BJ (cell line): ENCODE results near the gene TRIM71. TPM values are rescaled to one million over a fixed set of nuclear protein-coding genes. Genes with fewer than 3 reads are reported as not detected.

Experiments
- CTCF ChIA-PET: fragments of 350-600 bp; formaldehyde crosslinking; extraction: SDS; loops from one replicate; lab custom pipeline; 2021; ENCODE audit warnings: antibody characterized with exemption, inconsistent platforms; lab: Yijun Ruan, JAX
- POLR2A ChIA-PET: fragments of 300-600 bp; sonication (Branson Sonifier 250); formaldehyde crosslinking; extraction: SDS; loops from one replicate; lab custom pipeline; 2021; ENCODE audit warnings: antibody characterized with exemption; lab: Charles Lee
- DNase-seq: peaks from one replicate; pipeline ENCODE4 v3.0.0-alpha.2; 2011; ENCODE audit warnings: low read depth
- H3K27me3 ChIP-seq: 2 replicates; pipeline ENCODE4 v1.6.0; 2011; ENCODE audit warnings: low read length; ENCODE audit not compliant: control insufficient read depth, insufficient read depth
- H3K36me3 ChIP-seq: 2 replicates; pipeline ENCODE4 v1.5.1; 2011; ENCODE audit warnings: low read length; ENCODE audit not compliant: control insufficient read depth, insufficient read depth
- H3K4me3 ChIP-seq: 2 replicates; pipeline ENCODE4 v1.5.1; 2011; ENCODE audit warnings: low read depth, mild to moderate bottlenecking, control low read depth, low read length
- polyA plus RNA-seq: library from polyadenylated mRNA; depleted of rRNA; stranded (reverse); fragments of >200 nt; gene quantifications from 2 replicates; pipeline ENCODE4 v1.2.3, GENCODE V29; 2011
- TF ChIP-seq, protein P1 (sequence below): IDR thresholded peaks from 2 replicates; pipeline ENCODE4 v1.5.1; 2011; ENCODE audit warnings: low read depth, mild to moderate bottlenecking, control low read depth, inconsistent platforms, low read length, moderate library complexity; ENCODE audit not compliant: insufficient read depth

Gene TRIM71
- polyA plus RNA-seq, 1 experiment, result not detected

DNA sequence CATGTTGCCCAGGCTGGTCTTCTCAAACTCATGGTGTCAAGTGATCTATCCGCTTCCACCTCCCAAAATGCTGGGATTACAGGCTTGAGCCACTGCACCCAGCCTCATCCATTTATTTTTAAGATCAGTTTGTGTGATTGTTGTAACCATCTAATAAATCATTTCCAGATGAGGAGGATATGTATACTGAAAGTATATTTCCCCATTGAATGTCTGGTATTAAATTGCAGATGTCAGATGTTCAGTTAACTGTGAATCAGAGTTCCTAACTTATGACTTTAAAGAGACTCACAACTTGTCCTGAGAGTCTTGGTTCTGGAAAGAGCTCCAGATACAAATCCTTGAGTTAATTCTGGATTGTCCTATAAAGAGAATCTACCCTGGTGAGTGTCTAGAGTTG is 62.4 kb downstream of the TRIM71 start:
- CTCF ChIA-PET, result interaction anchor here (0.6 to 1.5 kb wide), 3 partner anchors 27 to 196 kb away, joined by 3 to 4 read pairs (median 4); no protein-coding TSS in a partner anchor
- Histone ChIP-seq H3K36me3 (no peaks in the 10 kb centered on the region), H3K27me3 (no peaks in the 10 kb centered on the region), H3K4me3 (no peak overlapping the region)
- TF ChIP-seq, protein P1, sequence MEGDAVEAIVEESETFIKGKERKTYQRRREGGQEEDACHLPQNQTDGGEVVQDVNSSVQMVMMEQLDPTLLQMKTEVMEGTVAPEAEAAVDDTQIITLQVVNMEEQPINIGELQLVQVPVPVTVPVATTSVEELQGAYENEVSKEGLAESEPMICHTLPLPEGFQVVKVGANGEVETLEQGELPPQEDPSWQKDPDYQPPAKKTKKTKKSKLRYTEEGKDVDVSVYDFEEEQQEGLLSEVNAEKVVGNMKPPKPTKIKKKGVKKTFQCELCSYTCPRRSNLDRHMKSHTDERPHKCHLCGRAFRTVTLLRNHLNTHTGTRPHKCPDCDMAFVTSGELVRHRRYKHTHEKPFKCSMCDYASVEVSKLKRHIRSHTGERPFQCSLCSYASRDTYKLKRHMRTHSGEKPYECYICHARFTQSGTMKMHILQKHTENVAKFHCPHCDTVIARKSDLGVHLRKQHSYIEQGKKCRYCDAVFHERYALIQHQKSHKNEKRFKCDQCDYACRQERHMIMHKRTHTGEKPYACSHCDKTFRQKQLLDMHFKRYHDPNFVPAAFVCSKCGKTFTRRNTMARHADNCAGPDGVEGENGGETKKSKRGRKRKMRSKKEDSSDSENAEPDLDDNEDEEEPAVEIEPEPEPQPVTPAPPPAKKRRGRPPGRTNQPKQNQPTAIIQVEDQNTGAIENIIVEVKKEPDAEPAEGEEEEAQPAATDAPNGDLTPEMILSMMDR, result no peak
- POLR2A ChIA-PET, result no interaction called here
- DNase-seq, result peak; percentile 12

- no peak for DNase-seq
- ChIA-PET CTCF (no interaction called here), POLR2A (no interaction called here)
- H3K27me3 ChIP-seq, result no peaks in the 10 kb centered on the region; the same call in 1 of the 2 replicates
- no peaks in the 10 kb centered on the region for H3K36me3 ChIP-seq
- TF ChIP-seq, protein P1, result no peak
- no peak overlapping the region for H3K4me3 ChIP-seq
Observed at GRCh38 chr3:32881624-32882023, 63.8 kb downstream of the TRIM71 start.

DNA sequence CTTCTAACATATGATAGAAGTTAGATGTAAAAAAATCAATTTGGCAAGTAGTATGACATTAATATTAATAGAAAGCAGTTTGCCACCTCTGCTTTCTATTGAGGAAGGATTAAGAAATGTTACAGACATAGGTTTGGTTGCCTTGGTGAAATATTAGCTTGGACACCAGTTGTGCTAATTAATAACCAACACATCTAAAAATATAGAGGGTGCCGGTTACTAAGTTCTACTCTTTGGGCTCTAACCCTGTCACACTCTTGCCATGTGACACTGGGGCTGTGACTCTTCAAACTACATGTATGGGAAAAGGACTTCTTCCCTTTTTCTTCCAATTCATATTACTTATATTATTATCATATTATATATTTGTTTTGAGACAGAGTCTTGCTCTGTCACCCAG is 64.4 kb downstream of the TRIM71 start:
- DNase-seq, result no peak
- Histone ChIP-seq H3K27me3 (no peaks in the 10 kb centered on the region; the same call in 1 of the 2 replicates), H3K36me3 (no peaks in the 10 kb centered on the region), H3K4me3 (no peak overlapping the region)
- TF ChIP-seq, protein P1, result no peak
- ChIA-PET POLR2A (no interaction called here), CTCF (no interaction called here)

- Histone ChIP-seq H3K36me3 (no peaks in the 10 kb centered on the region), H3K4me3 (no peak overlapping the region), H3K27me3 (no peaks in the 10 kb centered on the region; the same call in 1 of the 2 replicates)
- DNase-seq, result no peak
- ChIA-PET POLR2A (no interaction called here), CTCF (no interaction called here)
- TF ChIP-seq, protein P1, result no peak
Observed at GRCh38 chr3:32882603-32883025, 64.8 kb downstream of the TRIM71 start.

- H3K4me3 ChIP-seq, result no peak overlapping the region
- TF ChIP-seq, protein P1, result no peak
- no peak for DNase-seq
- CTCF ChIA-PET, result interaction anchor here (0.6 to 1.2 kb wide), 2 partner anchors 10 to 11 kb away, joined by 4 read pairs; no protein-coding TSS in a partner anchor
- POLR2A ChIA-PET, result no interaction called here
- no peaks in the 10 kb centered on the region for H3K36me3 ChIP-seq
- no peaks in the 10 kb centered on the region; the same call in 1 of the 2 replicates for H3K27me3 ChIP-seq
Observed at GRCh38 chr3:32883817-32884216, 66.0 kb downstream of the TRIM71 start.
